IPS DF 4.7 (cell line): ENCODE measurements around the gene LPGAT1.
"Not testable (repeated sequence)": the region's sequence is repeated elsewhere in the genome, so short reads cannot be mapped to it uniquely, and the experiment has no call there.

ENCODE experiments used
- DNase-seq: peaks from one replicate; pipeline ENCODE4 v3.0.0-alpha.2; 2013; ENCODE audit warnings: low spot score; ENCODE audit errors: extremely low read depth

The LPGAT1 gene

DNA sequence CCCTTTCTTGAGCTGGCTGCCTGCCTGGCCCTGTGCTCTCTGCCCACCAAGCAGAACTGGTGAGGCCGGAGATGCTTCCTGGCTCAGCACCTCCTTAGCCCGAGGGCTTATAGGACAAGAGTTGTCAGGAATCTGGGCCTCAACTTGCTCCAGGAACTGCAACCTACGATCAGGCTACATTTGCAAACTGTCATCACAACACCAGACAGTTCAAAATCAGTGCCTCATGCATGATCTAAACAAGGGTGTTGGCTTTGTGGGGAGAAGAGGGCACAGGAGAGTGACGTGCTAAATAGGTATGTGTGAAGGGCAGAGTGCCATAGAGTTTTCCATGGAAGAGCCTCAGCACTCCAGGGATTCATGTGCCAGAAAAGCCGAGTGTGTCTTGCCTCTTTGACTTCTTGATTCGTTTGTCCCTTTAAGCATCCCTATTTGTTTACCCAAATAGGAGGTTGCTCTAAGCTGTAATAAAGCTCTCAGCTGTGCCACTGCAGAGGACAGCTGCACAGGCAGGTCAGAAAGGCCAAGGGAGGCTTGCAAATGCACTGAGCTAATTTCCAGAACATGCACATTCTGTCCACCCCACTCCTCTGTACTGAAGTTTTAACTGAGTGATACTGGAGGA, 125.0 kb downstream of the LPGAT1 start:
- DNase-seq = no peak

DNA sequence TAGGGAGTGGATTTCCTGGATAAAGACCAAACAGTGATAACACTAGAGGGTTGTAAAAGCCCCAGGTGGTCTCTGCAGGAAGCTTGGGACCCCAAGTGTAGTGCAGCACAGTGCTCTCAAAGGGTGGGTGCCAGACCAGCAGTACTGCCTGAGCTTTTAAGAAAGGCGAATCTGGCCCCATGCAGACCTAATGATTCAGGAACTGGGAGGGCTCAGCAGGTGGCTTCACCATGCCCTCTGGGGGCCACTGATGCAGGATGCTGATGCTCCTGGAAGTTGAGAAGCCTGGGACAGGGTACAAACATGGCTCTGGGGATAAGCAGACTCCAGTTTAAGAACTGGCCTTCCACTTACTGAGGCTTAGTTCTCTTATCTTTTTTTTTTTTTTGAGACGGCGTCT, 126.0 kb downstream of the LPGAT1 start:
- DNase-seq = no peak

DNA sequence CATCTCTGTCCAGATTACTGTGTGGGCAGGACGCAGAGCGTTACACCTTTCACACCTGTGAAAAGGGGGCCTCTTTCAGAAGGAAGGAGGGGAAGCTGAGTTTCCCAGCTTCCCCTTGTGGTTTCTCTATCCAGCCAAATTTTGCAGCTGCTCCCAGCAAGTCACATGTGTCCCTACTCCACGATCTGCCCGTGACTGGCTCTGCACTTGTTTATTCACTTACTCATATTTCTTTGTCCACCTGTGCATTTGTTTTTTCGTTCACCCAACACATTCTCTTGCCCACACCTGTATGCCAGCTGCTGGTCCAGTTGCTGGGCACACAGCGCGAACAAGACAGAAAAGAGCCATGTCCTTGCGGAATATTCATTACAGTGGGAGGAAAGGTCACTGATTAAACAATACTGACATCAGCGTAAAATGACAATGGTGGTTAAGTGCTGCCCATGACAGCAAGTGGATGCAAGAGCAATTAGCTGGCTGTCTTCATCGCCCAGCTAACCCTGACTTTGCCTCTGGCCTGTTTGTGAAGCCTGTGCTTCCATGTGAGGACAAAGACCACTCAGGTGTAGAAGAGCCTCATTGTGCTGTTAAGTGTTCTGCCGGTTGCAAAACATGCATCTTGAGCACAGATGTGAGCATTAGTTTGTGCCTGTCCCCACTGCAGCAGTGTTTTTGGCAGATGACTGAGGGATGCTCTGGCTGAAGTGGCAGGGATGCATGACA, 126.6 kb downstream of the LPGAT1 start:
- DNase-seq = no peak

DNA sequence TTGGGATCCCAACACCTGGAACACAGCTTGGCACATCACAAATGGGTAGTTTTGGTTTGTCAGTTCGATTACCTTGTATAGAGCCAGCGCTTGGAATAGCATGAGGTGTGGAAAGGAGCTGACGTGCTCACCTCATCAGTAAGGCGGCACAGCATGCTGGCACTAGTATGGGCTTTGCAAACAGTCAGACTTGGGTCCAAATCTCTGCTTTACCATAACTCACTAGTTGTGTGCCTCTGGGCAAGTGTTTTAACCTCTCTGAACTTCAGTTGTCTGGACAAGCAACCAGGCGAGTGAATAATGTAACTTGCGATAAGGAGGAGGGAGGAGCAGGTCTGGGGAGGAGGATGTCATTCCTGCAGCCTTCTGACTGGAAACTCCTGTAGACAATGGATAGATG, 128.8 kb downstream of the LPGAT1 start:
- DNase-seq = no peak

DNA sequence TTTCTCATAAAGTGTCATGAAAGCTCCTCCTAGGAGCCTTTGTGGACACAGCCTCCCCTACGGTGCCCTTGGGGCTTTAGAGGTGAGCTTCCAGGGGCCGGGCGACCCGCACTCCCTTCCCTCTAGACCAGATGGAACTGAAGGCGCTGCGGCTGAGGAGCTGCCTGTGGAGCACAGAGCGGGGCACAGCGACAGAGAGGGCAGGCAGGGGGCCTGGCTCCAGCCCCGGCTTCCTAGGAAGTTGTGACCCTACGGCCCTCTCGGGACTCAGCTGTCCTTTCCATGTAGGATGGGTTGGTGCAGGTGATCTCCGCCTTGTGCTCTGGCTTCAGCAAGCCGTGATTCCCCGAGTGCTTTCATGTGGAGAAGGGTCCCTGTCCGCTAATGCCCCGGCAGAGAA, 131.5 kb downstream of the LPGAT1 start:
- DNase-seq = no peak

DNA sequence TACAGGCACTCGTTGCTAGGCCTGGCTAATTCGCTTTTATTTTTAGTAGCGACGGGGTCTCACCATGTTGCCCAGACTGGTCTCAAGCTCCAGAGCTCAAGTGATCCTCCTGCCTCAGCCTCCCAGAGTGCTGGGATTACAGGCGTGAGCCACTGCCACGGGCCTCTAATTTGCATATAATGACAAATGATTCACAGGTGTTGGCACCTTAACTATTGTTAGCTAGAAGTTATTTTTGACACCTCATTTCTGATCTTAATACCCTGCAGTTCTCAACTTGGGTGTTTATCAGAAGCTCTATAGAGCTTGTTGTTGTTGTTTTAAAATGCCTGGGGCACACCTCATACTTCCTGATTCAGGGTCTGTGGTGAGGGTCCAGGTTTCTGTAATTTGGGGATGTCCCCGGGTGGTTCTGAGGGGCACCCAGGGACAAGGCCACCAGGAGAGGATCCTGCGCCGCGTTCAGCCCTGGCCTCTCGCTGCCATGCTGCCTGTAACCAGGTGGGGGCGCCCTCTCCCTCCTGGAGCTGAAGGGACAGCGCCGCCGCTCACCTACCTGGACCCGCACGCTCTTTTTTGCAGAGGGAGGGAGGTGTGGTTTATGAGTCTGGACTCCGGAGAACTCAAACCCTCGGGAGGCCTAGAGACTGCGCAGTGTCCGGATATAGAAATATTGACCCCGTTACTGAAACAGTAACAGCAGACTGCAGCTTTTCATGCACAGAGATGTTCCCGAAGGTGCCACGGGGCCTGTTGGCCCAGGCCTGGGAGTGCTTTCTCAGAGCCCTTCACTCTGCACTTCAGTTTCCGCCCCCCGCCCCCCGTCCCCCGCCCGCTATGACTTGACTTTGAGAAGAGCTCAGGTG, 132.2 kb downstream of the LPGAT1 start:
- DNase-seq = no peak

DNA sequence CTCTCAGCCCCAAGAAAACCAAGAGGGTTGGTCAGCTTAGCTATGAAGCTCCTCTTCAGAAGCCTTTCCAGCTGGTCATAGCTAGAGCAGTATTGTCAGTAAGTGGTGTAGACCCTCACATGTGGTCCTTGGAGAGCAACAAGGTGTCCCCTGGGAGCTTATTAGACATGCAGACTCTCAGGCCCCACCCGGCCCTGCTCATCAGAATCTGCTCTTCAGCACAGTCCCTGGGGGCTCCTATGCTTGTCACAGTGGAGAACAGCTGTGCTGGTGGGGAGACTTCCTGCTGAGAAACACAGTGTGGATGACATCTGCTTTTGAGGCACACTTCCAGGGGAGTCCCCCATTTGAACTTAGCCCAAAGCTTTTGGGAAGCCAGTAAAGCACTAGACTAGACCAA, 133.2 kb downstream of the LPGAT1 start:
- no peak for DNase-seq

DNA sequence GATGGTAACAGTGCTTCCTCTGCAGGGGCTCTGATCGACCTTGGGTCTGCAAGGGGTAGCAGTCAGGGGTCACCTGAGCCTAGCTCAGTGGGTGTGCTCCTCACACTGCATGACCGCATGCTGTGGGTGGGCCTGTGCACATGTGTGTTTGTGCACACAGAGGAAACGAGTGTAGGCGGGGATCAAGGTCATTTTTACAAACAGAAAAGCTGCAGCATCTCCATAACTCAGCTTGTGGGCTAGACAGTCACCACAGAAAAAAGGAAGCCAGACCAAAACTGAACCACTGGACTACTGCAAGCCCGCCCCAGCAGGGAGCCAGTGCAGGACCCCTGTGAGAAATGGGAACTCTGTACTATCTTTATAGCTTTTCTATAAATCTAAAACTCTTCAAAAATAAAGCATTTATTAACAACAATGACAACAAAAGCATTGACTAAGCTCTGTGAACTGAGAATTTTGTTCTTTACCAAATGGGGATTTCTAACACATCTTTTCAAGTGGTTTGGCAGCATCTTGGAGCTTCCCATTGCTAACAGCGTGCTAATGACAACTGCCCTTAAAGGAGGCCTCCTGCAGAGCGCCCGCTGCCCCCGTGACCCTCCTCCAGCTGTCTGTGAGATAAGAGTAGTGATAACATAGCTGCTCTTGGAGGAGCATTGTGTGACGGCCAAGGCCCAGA, 135.3 kb downstream of the LPGAT1 start:
- no peak for DNase-seq

DNA sequence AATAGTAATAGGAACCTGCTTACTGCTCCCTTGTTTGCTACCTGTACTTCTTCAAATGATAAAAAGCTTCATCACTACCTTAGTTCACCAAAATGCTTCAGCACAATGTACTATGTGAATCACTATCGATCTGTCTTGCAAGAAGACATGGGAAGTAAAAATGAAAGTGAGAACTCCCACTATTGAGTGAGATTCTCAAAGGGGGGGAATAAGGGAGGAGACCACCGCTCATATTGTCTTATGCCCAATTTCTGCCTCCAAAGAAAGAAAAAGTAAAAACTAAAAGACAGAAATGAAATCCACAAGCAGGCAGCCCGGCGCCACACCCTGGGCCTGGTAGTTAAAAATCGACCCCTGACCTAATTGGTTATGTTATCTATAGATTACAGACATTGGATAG, 136.7 kb downstream of the LPGAT1 start:
- not testable (repeated sequence) for DNase-seq
